ENCODE results near the gene TFAP2C.

DNA sequence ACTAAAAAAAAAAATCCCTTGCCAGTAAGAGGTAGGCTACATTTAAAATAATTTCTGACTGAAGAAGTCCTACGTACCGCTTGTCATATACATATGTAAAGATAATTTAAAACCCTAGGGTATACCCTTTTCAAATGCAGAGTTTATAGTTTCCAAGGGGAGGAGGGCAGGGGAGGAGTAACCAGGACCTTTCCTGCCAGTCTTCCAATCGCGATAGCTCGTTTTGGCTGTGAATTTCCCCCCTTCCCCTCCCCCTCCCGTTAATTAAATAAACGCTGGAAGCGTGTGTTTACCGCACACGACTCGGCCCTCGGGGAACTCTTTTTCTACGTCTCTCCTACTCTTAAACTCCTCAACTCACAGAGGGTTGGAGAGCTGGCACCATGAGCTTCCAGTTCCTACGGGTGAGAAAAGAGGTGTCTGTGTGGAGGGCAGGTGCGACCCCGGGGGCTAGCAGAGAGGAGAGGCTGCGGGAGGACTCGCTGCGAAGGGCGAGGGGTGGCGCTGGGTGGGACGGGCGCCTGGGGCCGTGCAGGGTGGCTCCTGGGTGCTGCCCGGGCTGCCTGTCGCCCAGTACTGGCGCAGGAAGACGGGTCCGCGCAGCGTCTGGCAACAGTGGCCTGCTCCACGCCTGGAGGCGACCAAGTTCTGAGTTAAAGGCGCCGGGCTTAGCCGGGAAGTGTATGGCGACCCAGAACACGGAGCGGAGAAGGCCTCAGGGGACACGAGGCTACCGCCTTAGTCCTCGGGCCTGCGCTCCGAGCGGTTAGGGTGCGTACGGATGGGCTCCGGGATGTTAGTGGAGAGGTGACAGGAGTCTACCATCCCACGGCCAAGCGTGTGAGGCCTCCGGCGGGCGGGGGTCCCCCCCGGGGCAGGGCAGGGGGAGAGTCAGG, 4.1 kb upstream of the TFAP2C start:
- TF ChIP-seq, protein P1, sequence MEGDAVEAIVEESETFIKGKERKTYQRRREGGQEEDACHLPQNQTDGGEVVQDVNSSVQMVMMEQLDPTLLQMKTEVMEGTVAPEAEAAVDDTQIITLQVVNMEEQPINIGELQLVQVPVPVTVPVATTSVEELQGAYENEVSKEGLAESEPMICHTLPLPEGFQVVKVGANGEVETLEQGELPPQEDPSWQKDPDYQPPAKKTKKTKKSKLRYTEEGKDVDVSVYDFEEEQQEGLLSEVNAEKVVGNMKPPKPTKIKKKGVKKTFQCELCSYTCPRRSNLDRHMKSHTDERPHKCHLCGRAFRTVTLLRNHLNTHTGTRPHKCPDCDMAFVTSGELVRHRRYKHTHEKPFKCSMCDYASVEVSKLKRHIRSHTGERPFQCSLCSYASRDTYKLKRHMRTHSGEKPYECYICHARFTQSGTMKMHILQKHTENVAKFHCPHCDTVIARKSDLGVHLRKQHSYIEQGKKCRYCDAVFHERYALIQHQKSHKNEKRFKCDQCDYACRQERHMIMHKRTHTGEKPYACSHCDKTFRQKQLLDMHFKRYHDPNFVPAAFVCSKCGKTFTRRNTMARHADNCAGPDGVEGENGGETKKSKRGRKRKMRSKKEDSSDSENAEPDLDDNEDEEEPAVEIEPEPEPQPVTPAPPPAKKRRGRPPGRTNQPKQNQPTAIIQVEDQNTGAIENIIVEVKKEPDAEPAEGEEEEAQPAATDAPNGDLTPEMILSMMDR (IDR thresholded peaks at IDR 0.05): no peak
- no peak for TF ChIP-seq POLR2A (IDR thresholded peaks at IDR 0.05)
